GM21447 (cell line): ENCODE data around the gene TMEM63B.
"Not testable (repeated sequence)": the region's sequence is repeated elsewhere in the genome, so short reads cannot be mapped to it uniquely, and the experiment has no call there.

Experiments
- ATAC-seq: cut with Tn5 transposase; IDR thresholded peaks from one replicate; pipeline ENCODE4 v1.9.1; 2021; ENCODE audit not compliant: unreplicated experiment

TMEM63B gene

DNA sequence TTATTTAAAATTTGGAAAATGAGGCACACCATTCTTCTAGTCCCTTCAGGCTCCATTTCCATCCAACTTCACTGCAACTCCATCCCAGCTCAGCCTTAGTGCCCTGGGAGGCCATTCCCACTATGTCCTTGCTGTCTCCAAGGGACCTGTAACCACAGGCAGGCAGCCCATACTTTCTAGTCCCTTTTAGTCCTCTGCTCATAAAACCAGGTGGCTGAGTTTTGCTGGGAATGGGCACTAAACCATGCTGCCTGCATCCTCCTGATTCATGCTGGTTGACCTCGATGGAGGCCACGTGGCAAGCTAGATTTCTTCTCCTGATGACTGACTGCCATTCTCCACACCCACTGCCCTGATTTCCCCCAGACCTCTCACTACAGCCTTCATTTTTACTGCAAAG is 61.9 kb downstream of the TMEM63B start:
- ATAC-seq: no peak

DNA sequence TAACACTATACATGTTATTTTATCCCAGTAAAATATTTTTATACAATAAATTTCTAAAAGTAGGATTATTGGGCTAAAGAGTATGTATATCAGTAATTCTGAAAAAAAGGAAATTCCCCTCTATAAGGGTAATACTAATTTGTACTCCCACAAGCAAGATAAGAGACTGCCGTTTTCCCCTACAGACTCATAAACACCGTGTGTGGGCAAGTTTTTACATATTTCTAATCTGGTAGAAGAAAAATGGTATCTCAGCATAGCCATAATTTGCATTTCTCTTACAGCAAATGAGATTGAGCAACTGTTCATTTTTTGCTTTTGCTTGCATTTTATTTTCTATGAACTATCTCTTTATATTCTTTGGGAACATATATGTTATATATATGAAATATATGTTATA is 63.4 kb downstream of the TMEM63B start:
- ATAC-seq: no peak

DNA sequence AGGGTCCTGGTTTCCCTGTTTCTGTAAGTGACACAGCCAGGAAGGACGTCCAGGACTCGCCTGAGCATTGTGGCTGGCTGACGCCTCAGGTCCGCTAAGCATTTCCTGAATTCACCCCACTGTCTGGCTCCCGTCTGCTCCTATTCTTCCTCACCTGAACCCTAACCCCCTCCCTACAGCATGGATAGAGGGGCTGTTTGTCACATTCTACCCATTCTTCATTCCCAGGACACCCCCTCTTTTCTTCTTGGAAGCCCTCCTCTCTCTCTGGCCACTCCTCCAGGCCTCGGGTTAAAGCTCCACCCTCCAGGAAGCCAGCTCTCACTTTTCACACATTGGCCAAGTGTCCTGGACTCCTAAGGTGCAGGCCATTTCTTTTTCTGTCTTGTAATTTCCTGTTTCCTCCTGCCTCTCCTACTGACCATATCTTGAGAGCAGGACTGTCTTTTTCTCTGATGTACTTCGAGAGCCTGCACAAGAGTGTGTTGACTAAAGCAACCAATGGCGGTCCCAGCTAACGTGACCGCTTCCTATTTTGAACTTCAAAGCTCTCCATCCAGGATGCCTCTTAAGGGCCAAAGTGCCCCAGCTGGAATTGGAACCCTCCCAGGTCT is 65.2 kb downstream of the TMEM63B start:
- ATAC-seq: no peak

DNA sequence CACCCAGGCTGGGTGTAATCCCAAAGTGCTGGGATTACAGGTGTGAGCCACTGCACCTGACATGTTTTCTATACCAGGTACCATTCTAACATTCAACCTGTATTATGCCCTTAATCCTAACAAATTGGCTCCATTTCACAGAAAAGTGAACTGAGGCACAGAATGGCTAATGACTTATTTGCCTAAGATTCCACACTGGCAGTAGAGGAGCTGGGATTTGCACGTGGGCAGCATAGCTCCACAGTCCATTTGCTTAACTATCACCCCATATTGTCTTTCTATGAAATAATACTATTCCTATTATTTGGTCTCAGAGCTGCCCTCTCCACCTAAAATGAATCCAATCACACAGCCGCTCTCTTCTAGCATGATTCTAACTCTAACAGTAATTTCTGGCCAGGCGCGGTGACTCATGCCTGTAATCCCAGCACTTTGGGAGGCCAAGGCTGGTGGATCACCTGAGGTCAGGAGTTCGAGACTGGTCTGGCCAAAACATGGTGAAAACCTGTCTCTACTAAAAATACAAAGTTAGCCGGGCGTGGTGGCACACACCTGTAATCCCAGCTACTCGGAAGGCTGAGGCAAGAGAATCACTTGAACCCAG is 66.1 kb downstream of the TMEM63B start:
- no peak for ATAC-seq

DNA sequence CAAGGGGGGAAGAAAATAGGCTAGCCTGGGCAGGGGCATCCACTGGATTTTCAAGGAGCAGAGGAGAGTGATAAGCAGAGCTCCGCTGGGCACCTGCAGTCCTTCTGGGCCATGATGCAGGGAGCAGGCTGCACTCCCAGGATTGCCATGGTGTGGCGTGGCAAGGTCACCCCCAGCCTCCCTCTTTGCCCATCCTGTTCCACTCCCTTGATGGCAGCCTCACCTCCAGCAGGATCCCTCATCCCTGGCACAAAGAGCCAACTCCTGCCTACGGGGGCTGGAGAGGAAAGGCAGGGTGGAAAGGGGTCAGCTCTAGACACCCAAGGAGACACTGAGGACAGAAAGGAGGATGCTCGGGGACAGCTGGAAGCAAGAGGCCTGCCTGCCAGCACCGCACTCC is 67.0 kb downstream of the TMEM63B start:
- ATAC-seq: no peak

DNA sequence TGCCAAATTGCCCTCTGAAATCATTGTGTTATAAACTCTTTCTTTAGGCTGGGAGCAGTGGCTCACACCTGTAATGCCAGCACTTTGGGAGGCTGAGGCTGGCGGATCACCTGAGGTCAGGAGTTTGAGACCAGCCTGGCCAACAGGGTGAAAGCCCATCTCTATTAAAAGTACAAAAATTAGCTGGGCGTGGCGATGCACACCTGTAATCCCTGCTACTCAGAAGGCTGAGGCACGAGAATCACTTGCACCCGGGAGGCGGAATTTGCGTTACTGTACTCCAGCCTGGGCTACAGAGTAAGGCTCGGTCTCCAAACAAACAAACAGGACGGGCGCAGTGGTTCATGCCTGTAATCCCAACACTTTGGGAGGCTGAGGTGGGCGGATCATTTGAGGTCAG is 69.0 kb downstream of the TMEM63B start:
- not testable (repeated sequence) for ATAC-seq

DNA sequence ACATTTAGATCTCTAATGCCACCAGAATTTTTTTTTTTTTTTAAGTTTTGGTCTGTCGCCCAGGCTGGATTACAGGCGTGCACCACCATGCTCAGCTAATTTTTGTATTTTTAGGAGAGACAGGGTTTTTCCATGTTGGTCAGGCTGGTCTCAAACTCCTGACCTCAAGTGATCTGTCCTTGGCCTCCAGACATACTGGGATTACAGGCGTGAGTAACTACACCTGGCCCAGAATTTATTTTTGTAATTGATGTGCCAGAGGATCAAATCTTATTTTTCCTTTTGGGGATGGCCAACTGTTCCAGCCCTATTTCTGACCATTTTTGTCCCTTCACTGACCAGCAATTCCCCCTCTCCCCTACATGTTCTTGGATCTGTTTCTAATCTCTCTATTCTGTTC is 71.3 kb downstream of the TMEM63B start:
- no peak for ATAC-seq

DNA sequence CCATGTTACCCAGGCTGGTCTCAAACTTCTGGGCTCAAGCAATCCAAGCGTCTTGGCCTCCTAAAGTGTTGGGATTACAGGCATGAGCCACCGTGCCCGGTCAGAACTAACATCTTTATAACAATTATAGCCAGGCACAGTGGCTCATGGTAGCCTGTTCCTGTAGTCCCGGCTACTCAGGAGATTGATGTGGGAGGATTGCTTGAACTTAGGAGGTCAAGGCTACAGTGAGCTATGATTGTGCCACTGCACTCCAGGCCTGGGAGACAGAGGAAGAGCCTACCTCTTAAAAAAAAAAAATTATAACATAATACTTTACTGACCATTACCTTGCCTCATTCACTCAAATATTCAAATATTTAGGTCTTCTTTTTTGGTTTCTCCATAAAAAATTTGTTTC is 72.5 kb downstream of the TMEM63B start:
- ATAC-seq: no peak

DNA sequence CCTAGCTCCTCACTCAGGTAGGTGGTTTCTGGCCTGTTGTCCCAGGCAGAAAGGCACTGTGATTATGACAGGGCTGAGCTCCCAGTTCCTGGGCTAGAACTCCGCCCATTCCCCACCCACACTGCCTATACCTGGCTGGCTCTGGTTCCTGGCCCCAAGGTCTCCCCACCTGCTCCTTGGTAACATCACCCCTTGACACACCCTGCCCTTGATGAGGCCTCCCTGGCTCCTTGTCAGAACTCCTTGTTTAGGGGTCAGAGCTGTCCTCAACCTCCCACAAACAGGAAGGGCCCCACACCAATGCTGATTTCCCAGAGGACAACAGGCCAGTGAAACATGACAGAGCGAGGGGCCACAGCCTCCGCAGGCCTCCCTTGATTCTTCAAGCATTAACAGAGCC is 73.8 kb downstream of the TMEM63B start:
- ATAC-seq: no peak

DNA sequence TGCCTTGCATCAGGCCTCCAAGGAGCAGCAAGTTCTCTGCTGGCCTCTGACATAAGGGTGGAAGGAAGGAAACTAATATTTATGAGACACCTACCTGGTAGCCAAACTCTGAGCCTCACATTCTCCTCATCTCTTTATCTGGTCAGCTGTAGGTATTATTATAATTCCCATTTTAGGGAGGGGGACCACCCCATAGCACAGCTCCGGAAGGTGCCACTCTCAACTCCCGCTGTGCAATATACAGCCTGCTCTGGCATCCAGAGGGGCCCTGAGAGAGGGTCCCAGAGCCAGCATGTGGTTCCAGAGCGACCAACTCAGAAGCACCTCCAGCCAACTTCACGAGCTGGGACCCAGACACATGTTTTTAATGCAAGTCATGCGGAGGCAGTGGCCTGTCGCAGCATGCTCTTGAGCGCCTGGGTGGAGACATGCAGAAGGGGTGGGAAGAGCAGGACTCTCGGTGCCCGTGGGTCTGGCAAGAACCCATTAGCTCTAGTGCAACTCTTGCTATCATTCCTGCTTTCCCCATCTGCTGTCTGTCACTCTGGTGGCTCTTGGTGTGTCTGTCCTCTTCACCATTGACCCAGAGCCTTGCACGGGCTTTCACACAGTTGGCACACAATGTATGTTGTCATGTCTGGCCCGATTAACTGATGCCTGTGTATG is 74.4 kb downstream of the TMEM63B start:
- no peak for ATAC-seq

DNA sequence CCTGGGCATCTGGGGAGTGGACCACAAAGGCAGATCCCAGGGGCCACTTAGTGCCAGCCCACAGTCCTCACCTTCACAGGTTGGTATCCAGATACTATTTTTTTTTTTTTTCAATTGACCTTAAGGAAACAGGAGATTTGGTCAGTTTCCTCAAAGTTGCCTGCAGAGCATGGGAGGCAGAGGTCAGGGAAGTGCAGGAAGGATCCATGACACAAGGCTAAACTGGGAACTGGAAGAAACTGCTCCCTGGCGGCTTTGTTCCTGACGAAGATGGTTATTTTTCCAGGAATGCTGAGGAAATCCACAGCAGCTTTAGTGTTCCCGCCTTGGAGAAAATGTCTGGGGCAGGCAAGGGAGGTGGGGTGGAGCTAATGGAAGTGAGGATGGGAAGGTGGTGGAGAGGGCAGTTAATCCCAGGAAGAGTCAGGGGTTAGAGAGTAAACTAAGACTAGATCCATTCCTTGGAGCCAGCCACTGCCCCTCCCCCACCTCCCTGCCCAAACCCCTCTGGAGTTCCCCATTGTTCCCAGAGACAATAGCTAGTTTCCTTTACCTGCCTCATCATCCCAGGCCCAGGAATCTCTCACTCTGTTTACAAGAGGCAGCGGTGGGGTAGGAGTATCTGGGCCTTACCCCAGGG is 75.1 kb downstream of the TMEM63B start:
- ATAC-seq: no peak

DNA sequence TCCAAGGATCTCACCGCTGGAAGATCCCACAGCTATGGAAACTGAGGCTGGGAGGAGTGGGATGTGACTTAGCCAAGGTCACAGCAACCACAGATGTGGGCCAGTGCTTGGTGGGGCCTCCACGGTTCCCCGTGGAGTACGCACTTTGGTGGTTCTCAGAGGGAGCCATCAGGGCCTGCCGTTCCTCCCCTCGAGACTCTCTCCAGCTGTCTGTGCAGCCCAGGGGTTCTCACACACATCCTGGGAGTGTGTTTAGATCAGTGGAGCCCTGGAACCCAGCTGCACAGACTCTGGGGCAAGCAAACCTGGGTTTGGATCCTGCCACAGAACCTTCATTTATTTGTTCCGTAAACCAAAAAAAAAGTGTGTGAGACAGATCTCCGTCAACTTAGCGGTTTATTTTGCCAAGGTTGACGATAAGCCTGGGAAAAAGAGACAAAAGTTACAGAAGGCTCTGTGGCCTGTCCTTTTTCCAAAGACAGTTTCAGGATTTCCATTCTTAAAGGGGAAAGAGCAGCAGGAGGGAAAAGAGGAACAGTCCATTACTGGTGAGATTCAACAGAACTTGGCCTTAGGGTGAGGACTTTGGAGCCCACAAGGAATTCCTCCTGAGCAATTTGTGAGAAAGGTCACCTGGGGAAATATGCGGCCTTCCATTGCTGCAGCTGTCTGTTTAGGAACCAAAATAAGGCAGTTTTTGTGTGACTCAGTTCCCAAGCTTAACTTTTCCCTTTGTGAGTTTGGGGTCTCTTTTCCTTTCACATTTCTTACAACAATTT is 75.8 kb downstream of the TMEM63B start:
- no peak for ATAC-seq

DNA sequence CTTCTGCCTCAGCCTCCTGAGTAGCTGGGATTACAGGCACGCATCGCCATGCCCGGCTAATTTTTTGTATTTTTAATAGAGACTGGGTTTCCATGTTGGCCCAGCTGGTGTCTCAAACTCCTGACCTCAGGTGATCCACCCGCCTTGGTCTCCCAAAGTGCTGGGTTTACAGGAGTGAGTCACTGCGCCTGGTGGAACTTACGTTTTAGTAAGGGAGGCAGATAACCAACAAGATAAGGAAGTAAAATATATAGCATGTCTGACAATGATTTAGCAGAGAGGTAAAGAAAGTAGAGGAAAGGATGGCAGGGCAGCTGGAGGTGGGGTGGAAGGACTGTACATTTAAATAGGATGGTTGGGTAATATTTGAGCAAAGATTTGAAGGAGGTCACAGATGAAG is 76.6 kb downstream of the TMEM63B start:
- no peak for ATAC-seq
